Measurements from ENCODE around the gene MRPL1.

- TF ChIP-seq MXI1 (IDR thresholded peaks at IDR 0.05; ENCODE audit: low read depth, low read length) (no peak), KLF1 (tag; IDR thresholded peaks at IDR 0.05) (no peak), ZKSCAN1 (IDR thresholded peaks at IDR 0.05; ENCODE audit: low read depth, low read length) (no peak), ZBTB33 (CRISPR knock-in tag; IDR thresholded peaks at IDR 0.05) (no peak), ZNF121 (CRISPR knock-in tag; conservative IDR thresholded peaks at IDR 0.05) (no peak), RB1 (IDR thresholded peaks at IDR 0.05; ENCODE audit: low read depth) (no peak), EP300 (IDR thresholded peaks at IDR 0.05; ENCODE audit: low read length) (no peak)
- TF ChIP-seq, protein P1, sequence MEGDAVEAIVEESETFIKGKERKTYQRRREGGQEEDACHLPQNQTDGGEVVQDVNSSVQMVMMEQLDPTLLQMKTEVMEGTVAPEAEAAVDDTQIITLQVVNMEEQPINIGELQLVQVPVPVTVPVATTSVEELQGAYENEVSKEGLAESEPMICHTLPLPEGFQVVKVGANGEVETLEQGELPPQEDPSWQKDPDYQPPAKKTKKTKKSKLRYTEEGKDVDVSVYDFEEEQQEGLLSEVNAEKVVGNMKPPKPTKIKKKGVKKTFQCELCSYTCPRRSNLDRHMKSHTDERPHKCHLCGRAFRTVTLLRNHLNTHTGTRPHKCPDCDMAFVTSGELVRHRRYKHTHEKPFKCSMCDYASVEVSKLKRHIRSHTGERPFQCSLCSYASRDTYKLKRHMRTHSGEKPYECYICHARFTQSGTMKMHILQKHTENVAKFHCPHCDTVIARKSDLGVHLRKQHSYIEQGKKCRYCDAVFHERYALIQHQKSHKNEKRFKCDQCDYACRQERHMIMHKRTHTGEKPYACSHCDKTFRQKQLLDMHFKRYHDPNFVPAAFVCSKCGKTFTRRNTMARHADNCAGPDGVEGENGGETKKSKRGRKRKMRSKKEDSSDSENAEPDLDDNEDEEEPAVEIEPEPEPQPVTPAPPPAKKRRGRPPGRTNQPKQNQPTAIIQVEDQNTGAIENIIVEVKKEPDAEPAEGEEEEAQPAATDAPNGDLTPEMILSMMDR (IDR thresholded peaks at IDR 0.05 in 2 of 3, conservative IDR thresholded peaks at IDR 0.05 in 1 of 3; ENCODE audit: insufficient read depth in 2 of 3, low read depth in 1 of 3, low read length in 3 of 3), result no peak
- TF ChIP-seq, protein P2, sequence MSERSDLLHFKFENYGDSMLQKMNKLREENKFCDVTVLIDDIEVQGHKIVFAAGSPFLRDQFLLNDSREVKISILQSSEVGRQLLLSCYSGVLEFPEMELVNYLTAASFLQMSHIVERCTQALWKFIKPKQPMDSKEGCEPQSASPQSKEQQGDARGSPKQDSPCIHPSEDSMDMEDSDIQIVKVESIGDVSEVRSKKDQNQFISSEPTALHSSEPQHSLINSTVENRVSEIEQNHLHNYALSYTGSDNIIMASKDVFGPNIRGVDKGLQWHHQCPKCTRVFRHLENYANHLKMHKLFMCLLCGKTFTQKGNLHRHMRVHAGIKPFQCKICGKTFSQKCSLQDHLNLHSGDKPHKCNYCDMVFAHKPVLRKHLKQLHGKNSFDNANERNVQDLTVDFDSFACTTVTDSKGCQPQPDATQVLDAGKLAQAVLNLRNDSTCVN (CRISPR knock-in tag; IDR thresholded peaks at IDR 0.05), result no peak
- TF ChIP-seq, protein P3, sequence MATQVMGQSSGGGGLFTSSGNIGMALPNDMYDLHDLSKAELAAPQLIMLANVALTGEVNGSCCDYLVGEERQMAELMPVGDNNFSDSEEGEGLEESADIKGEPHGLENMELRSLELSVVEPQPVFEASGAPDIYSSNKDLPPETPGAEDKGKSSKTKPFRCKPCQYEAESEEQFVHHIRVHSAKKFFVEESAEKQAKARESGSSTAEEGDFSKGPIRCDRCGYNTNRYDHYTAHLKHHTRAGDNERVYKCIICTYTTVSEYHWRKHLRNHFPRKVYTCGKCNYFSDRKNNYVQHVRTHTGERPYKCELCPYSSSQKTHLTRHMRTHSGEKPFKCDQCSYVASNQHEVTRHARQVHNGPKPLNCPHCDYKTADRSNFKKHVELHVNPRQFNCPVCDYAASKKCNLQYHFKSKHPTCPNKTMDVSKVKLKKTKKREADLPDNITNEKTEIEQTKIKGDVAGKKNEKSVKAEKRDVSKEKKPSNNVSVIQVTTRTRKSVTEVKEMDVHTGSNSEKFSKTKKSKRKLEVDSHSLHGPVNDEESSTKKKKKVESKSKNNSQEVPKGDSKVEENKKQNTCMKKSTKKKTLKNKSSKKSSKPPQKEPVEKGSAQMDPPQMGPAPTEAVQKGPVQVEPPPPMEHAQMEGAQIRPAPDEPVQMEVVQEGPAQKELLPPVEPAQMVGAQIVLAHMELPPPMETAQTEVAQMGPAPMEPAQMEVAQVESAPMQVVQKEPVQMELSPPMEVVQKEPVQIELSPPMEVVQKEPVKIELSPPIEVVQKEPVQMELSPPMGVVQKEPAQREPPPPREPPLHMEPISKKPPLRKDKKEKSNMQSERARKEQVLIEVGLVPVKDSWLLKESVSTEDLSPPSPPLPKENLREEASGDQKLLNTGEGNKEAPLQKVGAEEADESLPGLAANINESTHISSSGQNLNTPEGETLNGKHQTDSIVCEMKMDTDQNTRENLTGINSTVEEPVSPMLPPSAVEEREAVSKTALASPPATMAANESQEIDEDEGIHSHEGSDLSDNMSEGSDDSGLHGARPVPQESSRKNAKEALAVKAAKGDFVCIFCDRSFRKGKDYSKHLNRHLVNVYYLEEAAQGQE (IDR thresholded peaks at IDR 0.05; ENCODE audit: borderline replicate concordance), result no peak
- TF ChIP-seq, protein P3 (CRISPR knock-in tag; IDR thresholded peaks at IDR 0.05; ENCODE audit: low read depth), result no peak
- TF ChIP-seq, protein P4, sequence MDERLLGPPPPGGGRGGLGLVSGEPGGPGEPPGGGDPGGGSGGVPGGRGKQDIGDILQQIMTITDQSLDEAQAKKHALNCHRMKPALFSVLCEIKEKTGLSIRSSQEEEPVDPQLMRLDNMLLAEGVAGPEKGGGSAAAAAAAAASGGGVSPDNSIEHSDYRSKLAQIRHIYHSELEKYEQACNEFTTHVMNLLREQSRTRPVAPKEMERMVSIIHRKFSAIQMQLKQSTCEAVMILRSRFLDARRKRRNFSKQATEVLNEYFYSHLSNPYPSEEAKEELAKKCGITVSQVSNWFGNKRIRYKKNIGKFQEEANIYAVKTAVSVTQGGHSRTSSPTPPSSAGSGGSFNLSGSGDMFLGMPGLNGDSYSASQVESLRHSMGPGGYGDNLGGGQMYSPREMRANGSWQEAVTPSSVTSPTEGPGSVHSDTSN (CRISPR knock-in tag; IDR thresholded peaks at IDR 0.05; ENCODE audit: low read depth), result no peak
- TF ChIP-seq, protein P4 (tag; conservative IDR thresholded peaks at IDR 0.05; ENCODE audit: low read depth), result no peak
- TF ChIP-seq, protein P5, sequence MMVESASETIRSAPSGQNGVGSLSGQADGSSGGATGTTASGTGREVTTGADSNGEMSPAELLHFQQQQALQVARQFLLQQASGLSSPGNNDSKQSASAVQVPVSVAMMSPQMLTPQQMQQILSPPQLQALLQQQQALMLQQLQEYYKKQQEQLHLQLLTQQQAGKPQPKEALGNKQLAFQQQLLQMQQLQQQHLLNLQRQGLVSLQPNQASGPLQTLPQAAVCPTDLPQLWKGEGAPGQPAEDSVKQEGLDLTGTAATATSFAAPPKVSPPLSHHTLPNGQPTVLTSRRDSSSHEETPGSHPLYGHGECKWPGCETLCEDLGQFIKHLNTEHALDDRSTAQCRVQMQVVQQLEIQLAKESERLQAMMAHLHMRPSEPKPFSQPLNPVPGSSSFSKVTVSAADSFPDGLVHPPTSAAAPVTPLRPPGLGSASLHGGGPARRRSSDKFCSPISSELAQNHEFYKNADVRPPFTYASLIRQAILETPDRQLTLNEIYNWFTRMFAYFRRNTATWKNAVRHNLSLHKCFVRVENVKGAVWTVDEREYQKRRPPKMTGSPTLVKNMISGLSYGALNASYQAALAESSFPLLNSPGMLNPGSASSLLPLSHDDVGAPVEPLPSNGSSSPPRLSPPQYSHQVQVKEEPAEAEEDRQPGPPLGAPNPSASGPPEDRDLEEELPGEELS (CRISPR knock-in tag; IDR thresholded peaks at IDR 0.05; ENCODE audit: borderline replicate concordance), result no peak
These were observed 94.3 kb downstream of the MRPL1 start for GRCh38 chr4:77956917-77957316.

Data from K562 (cell line).